ENCODE data around the gene ADAP1.

GRCh38 chr7:867406-868188, 86.9 kb downstream of the ADAP1 start:
- TF ChIP-seq CTCF (conservative IDR thresholded peaks at IDR 0.05; ENCODE audit: low read length) (no peak), EZH2phosphoT487 (IDR thresholded peaks at IDR 0.05; ENCODE audit: borderline replicate concordance) (no peak)

Measured in Loucy (cell line).